GM19351 (cell line): ENCODE results near the gene IGF2BP3.

Experiments
- ATAC-seq: cut with Tn5 transposase; IDR thresholded peaks from one replicate; pipeline ENCODE4 v1.9.1; 2021; ENCODE audit warnings: mild to moderate bottlenecking, moderate library complexity; ENCODE audit not compliant: unreplicated experiment

IGF2BP3 gene

GRCh38 chr7:23298885-23299769 is 171.2 kb downstream of the IGF2BP3 start, which contains the start of gene MALSU1:
TSS of gene MALSU1 (plus strand) at chr7:23299339. CDS start at chr7:23299353, 14 bp downstream.
- ATAC-seq = peak; percentile 99

GRCh38 chr7:23298141-23298881 is 172.0 kb downstream of the IGF2BP3 start:
- ATAC-seq = no peak

- no peak for ATAC-seq
Measured at GRCh38 chr7:23295401-23295697, 174.9 kb downstream of the IGF2BP3 start.

GRCh38 chr7:23294549-23295400 is 175.5 kb downstream of the IGF2BP3 start:
- ATAC-seq = no peak

- ATAC-seq = no peak
Measured at GRCh38 chr7:23293500-23294073, 176.7 kb downstream of the IGF2BP3 start.

GRCh38 chr7:23292623-23293022 is 177.7 kb downstream of the IGF2BP3 start:
- ATAC-seq = no peak

- no peak for ATAC-seq
Measured at GRCh38 chr7:23291957-23292560, 178.2 kb downstream of the IGF2BP3 start.

GRCh38 chr7:23290993-23291392 is 179.3 kb downstream of the IGF2BP3 start:
- ATAC-seq = no peak

- no peak for ATAC-seq
Measured at GRCh38 chr7:23287612-23288011, 182.7 kb downstream of the IGF2BP3 start.

GRCh38 chr7:23285657-23286646 is 184.3 kb downstream of the IGF2BP3 start:
- no peak for ATAC-seq

- no peak for ATAC-seq
Measured at GRCh38 chr7:23284871-23285270, 185.4 kb downstream of the IGF2BP3 start.

- no peak for ATAC-seq
Measured at GRCh38 chr7:23283086-23283485, 187.2 kb downstream of the IGF2BP3 start.

GRCh38 chr7:23279819-23280525 is 190.3 kb downstream of the IGF2BP3 start:
- ATAC-seq = no peak

- ATAC-seq = no peak
Measured at GRCh38 chr7:23277359-23277989, 192.8 kb downstream of the IGF2BP3 start.

- no peak for ATAC-seq
Measured at GRCh38 chr7:23276947-23277346, 193.3 kb downstream of the IGF2BP3 start.

- no peak for ATAC-seq
Measured at GRCh38 chr7:23276376-23276775, 193.9 kb downstream of the IGF2BP3 start.

- ATAC-seq = no peak
Measured at GRCh38 chr7:23275912-23276311, 194.4 kb downstream of the IGF2BP3 start.

- ATAC-seq = peak; percentile 96
Measured at GRCh38 chr7:23273141-23273599, 197.1 kb downstream of the IGF2BP3 start.
